A549 (cell line): ENCODE measurements around the gene LARGE1.

ENCODE experiments used
- CHD2 ChIP-seq: fragments of 150-350 bp; IDR thresholded peaks from 2 replicates; pipeline ENCODE4 v1.6.1; 2014; ENCODE audit warnings: low read length; ENCODE audit not compliant: partially characterized antibody
- EHF ChIP-seq: fragments of 250-450 bp; sonication (Bioruptor Pico); IDR thresholded peaks from 2 replicates; pipeline ENCODE4 v1.5.0; 2020; ENCODE audit warnings: mild to moderate bottlenecking
- POLR2A ChIP-seq: IDR thresholded peaks from 2 replicates; pipeline ENCODE4 v1.6.1; 2012; ENCODE audit warnings: mild to moderate bottlenecking, low read length
- RAD21 ChIP-seq, 2 experiments: fragments of >200 bp in 1 of 2; sonication (Bioruptor Twin) in 1 of 2; formaldehyde crosslinking in 1 of 2; IDR thresholded peaks in 1 of 2; conservative IDR thresholded peaks in 1 of 2; 2 replicates in 1 of 2; 3 replicates in 1 of 2; pipeline ENCODE4 v1.6.1; 2012 to 2018; ENCODE audit warnings: inconsistent platforms in 1 of 2
- REST ChIP-seq: fragments of 200-600 bp; sonication (generic); IDR thresholded peaks from 2 replicates; pipeline ENCODE4 v1.6.1; 2016; ENCODE audit warnings: antibody characterized with exemption, mild to moderate bottlenecking, moderate library complexity
- SREBF2 ChIP-seq: fragments of 450-650 bp; IDR thresholded peaks from 2 replicates; pipeline ENCODE4 v1.6.1; 2014; ENCODE audit warnings: mild to moderate bottlenecking, moderate library complexity
- TF ChIP-seq, protein P1 (sequence below): fragments of >200 bp; sonication (Bioruptor Twin); formaldehyde crosslinking; IDR thresholded peaks from 3 replicates; pipeline ENCODE4 v1.5.1; 2016
- TF ChIP-seq, protein P2 (sequence below): IDR thresholded peaks from 2 replicates; pipeline ENCODE4 v1.6.1; 2012; ENCODE audit warnings: low read depth, borderline replicate concordance

DNA sequence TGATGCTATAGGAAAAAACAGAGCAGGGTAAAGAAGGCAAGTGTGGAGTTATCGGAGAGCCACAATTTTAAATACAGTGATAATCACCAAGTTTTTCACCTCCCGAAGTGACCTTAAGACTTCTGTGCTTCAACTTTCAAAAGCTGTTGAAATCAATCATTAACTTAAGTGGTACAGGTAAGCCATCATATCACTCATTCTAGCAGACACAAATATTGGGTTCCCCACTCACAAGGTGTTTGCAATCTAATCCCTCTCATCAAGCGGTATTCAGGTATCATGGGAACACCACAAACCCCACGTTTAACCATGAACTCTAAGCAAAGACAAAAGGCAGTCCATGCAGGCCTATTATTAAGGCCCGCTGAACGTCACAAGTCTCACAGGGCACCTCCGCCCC lies 26.8 kb downstream of the LARGE1 start:
- TF ChIP-seq SREBF2 (no peak), RAD21 (conservative IDR thresholded peaks at IDR 0.05 in 1 of 2, IDR thresholded peaks at IDR 0.05 in 1 of 2) (no peak), POLR2A (no peak), REST (no peak), EHF (no peak), CHD2 (no peak)
- TF ChIP-seq, protein P1, sequence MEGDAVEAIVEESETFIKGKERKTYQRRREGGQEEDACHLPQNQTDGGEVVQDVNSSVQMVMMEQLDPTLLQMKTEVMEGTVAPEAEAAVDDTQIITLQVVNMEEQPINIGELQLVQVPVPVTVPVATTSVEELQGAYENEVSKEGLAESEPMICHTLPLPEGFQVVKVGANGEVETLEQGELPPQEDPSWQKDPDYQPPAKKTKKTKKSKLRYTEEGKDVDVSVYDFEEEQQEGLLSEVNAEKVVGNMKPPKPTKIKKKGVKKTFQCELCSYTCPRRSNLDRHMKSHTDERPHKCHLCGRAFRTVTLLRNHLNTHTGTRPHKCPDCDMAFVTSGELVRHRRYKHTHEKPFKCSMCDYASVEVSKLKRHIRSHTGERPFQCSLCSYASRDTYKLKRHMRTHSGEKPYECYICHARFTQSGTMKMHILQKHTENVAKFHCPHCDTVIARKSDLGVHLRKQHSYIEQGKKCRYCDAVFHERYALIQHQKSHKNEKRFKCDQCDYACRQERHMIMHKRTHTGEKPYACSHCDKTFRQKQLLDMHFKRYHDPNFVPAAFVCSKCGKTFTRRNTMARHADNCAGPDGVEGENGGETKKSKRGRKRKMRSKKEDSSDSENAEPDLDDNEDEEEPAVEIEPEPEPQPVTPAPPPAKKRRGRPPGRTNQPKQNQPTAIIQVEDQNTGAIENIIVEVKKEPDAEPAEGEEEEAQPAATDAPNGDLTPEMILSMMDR: no peak
- TF ChIP-seq, protein P2, sequence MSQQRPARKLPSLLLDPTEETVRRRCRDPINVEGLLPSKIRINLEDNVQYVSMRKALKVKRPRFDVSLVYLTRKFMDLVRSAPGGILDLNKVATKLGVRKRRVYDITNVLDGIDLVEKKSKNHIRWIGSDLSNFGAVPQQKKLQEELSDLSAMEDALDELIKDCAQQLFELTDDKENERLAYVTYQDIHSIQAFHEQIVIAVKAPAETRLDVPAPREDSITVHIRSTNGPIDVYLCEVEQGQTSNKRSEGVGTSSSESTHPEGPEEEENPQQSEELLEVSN: no peak
